ENCODE results near the gene MAPK8IP3.

The MAPK8IP3 gene

DNA sequence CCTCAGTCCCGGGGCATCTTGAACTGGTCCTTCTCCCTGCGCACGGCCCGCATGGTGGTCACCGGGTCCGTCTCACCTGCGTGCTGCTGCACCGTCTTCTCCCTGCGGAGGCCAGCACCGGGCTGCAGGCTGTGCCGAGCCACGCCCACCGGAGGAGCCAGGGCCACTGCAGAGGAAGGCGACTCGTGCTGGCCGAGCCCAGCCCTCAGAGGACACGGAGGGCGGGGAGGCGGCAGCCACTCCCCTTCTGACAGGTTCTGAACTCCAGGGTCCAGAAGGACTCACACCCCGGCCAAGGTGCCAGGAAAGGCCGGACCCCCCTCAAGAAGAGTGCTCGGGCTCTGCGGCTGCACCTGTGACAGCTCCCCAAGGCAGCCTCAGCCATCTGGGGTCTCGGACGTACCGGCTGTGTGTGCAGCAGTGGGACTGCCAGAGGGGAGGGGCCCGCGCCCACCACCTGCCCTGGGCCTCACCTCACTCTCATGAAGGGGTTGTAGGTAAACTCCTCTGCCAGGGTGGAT lies 103.3 kb downstream of the MAPK8IP3 start:
- DNase-seq (ENCODE audit: low spot score), result peak; percentile 82

DNA sequence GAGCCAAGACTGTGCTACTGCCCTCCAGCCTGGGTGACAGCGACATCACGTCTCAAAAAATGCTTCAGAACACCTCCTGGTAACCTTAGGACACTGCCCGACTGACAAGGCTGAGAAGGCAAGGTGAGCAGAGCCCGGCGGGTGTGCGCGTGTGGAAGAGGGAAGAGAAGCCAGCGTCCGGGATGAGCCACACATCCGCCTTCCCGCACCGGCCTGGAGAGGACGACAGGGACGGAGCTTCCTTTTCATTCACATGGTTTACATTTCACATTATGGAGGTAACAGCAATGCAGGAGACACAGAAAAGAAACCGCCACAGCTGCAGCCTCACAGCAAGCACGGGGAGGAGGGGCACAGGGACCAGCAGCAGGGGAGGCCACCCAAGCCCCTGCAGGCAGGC lies 104.1 kb downstream of the MAPK8IP3 start:
- no peak for DNase-seq (ENCODE audit: low spot score)

DNA sequence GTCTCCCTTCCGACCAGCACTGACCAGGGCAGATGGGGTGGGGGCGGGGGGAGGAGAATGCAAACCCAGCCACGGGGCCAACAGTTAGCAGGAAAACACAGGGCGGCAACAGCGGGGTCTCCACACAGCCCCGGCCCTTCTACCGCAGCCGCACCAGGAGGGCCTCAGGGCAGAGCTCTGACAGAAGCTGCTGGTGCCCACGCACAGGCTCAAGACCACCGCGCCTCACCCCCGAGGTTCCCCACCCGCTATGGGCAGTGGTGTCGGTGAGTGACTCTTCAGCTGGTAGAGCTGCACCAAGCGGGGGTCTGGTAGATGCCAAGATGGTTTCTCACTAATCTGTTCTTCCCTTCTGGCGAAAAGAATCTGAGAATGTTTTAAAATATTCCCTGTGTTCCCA lies 104.5 kb downstream of the MAPK8IP3 start:
- no peak for DNase-seq (ENCODE audit: low spot score)

DNA sequence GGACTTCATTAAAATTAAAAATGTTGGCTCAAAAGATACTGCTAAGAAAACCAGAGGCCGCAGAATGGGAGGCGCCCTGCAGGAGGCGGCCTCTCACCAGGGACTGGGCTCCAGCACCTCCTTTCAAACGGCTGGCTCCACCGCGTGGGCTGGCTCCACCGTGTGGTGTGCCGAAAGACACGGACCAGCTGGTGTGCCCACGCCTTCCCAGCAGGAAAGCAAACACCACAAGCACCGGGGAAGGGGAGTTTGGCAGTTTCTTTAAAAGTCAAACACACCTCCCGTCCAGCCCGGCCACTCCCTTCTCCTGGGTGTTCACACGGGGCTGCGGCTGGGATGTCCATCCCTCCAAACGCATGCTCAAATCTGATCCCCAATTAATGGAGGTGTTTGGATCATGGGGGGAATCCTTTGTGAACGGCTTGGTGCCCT lies 106.8 kb downstream of the MAPK8IP3 start:
- DNase-seq (ENCODE audit: low spot score), result peak; percentile 80

DNA sequence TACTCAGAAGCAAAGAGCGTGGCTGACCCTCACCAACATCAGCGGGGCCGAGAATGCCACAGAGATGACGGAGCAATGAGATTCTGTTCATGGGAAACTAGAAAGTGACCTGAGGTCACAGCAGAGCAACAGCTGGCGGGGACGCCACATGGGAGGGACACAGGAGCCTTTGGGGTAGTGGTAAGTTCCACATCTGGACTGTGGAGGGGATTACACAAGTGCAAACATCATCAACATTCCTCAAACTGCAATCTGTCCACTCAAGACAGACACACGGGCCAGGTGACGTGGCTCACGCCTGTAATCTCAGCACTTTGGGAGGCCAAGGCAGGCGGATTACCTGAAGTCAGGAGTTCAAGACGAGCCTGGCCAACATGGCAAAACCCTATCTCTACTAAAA lies 109.5 kb downstream of the MAPK8IP3 start:
- no peak for DNase-seq (ENCODE audit: low spot score)

DNA sequence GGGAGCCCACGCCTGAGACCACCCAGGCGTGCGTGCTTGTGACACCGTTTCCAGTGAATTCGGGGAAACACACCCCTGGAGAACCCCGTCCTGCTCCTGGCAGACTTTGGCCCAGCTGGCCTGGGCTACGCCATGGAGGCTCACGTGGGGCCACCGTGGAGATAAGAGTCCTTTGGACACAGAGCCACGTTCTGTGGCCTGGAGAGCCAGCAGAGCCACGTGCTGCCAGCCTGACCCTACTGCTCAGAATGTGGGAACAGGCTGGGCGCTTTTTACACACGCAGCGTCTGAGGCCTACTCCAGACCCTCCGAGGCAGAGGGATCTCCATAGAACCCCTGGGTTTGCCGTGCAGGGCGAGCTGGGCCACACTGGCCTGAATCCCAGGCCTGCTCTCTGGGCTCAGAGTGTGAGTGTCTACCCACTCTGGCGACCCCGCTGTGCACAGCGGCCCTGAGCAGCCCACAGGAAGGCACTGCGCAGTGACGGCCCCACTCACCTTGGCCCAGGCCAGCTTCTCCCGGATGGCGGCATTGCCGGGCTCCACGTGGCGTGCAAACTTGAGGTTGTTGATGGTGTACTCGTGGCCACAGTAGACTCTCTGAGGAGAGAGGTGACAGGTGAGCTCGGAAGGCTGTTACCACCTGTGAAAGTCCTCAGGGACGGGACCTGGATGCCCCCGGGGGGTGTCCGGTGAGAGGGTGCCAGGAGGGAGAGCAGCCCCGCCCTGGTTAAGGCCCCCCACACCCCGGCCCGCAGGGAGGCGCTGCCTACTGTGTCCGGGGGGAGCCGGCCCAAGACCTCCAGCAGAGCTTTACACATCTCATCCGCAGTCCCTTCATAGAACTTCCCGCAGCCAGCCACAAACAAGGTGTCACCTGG lies 110.6 kb downstream of the MAPK8IP3 start:
- DNase-seq (ENCODE audit: low spot score), result no peak

DNA sequence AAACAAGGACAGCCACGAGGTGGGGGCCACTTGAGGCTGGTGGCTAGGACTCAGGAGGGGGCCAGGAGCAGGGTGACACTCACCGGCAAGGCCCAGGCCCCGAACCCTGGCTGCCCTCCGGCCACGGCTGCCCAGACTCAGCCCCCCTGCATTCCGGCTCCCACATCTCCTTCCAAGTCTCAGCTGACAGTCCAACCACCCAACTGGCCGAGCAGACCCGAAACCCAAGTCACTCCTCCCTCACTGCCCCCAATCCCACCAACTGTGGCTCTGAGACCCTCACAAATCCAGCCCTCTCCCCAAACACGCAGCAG lies 111.2 kb downstream of the MAPK8IP3 start:
- no peak for DNase-seq (ENCODE audit: low spot score)

DNA sequence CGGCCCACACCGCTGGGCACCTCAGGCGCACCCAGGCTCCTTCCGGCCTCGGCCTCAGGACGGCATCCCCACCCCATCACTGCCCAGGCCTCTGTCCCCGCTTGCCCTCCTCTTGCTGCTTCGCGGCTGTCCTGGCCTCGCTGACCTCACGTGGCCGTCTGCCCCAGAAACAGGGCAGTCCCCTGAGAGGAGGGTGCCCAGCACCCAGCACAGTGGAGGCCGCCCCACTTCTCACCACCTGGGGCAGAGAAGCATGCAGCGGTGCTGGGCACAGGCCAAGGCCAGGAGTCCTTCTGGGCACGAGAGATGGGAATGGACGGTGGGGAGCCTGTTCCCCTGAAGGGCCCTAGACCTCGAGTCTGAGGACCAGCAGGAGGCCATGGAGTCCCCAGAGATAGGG lies 111.7 kb downstream of the MAPK8IP3 start:
- DNase-seq (ENCODE audit: low spot score), result no peak

DNA sequence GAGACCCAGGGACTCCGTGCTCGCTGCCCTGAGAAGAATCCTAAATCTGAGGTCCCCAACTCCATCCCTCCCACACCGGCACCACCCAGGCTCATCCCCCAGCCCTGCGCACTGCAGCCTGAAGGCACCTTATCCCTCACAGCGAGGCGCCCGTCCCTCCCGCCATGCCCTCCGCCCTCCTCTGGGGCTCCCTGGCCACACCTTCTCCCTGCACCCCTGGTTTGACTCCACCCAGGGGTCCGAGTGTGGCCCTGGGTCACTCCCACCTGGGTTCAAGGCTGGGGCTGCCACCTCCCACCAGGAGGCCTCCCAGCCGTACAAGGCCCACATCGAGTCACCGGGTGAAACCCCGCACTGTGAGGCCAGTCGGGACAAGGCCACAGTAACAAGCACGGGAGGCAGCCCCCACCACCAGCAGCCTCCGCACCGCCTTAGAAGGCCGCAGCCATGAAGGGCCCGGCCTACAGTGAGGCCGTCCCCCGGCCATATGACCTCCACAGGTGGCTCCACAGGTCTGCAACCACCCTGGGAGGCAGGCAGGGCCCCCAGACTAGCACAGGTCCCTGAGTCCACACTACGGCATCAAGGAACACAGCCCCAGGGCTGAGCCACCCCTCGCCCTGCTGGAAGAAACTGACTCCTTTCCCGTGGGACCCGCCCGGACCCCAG lies 112.3 kb downstream of the MAPK8IP3 start:
- DNase-seq (ENCODE audit: low spot score), result no peak

DNA sequence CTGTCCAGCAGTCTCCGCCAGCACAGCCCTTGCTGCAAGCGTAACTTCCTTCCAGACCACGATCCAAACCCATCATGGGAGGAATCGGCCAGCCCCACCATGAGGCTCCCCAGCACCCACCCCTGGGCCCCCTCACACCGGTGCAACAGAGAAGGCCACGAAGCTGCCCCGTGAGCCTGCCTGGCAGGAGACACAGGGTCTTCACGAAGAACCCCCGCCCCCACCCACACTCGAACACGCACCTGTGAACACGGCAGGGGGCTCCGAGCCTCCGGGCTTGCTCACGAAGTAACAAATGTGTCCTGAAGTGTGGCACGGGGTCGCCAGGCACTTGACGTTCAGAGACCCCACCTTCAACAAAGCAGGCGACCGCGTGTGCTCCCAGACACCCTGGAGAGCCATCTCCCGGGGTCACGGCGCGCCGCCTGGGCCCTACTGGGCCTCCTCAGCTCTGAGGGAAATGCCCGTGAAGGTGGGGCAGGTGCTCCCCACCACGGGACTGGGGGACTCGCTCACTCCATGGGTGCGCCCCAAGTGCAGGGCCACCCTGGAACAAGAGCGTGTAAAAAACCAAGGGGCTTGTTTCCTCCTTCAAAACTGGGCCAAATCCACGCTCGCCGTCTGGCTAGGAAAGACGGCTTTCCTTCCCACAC lies 113.0 kb downstream of the MAPK8IP3 start:
- DNase-seq (ENCODE audit: low spot score), result no peak

DNA sequence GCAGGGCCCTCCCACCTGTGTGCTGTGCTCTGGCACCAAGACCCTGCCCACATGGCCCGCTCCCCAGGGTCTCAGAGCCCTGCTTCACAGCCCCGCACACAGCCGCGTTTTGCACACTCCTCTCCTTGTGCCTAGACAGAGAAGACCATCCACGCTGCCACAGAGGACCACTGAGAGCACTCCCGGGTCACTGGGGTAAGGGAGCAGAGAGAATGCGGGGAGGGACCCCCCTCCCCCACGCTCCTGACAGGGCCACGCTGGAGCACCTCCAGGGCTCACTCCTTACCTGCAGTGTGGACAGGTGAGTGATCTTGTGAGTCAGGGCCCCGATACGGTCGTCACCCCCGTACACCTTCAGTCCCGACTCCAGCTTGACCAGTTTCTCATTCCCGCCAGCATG lies 113.6 kb downstream of the MAPK8IP3 start:
- DNase-seq (ENCODE audit: low spot score), result no peak
